OCI-LY3 (cell line): ENCODE data around the gene FGD2.

Experiments
- H2AFZ ChIP-seq: fragments of 200-600, 300-600 bp; shearing (Covaris generic); 2 replicates; pipeline ENCODE4 v1.6.0; 2014; ENCODE audit warnings: antibody characterized with exemption, low read depth, low read length
- H3K27ac ChIP-seq: fragments of 200-600, 300-600 bp; sonication (generic); 2 replicates; pipeline ENCODE4 v1.5.1; 2014; ENCODE audit warnings: mild to moderate bottlenecking, low read length, moderate library complexity, mixed read lengths
- H3K27me3 ChIP-seq: fragments of 200-600, 300-600 bp; sonication (generic); 2 replicates; pipeline ENCODE4 v1.6.1; 2014; ENCODE audit warnings: low read depth, low read length, mixed read lengths
- H3K36me3 ChIP-seq: fragments of 200-600, 300-600 bp; sonication (generic); replicated peaks from 2 replicates; pipeline ENCODE3; 2014; ENCODE audit warnings: low read depth, low read length, mixed read lengths
- H3K4me1 ChIP-seq: fragments of 300-600, 200-600 bp; sonication (generic); 2 replicates; pipeline ENCODE4 v1.6.1; 2014; ENCODE audit warnings: low read length, mixed read lengths
- H3K4me2 ChIP-seq: fragments of 200-600, 300-600 bp; sonication (generic); 2 replicates; pipeline ENCODE4 v1.6.1; 2014; ENCODE audit warnings: low read length, mixed read lengths
- H3K4me3 ChIP-seq: fragments of 300-600, 200-600 bp; sonication (generic); 2 replicates; pipeline ENCODE4 v1.5.1; 2014; ENCODE audit warnings: antibody characterized with exemption, mild to moderate bottlenecking, low read length, moderate library complexity
- H3K79me2 ChIP-seq: fragments of 300-600, 200-600 bp; shearing (Covaris generic); 2 replicates; pipeline ENCODE4 v1.6.1; 2014; ENCODE audit warnings: mild to moderate bottlenecking, low read length, mixed read lengths
- H3K9ac ChIP-seq: fragments of 300-600, 200-600 bp; shearing (Covaris generic); 2 replicates; pipeline ENCODE4 v1.6.0; 2014; ENCODE audit warnings: mild to moderate bottlenecking, low read length, moderate library complexity
- H3K9me3 ChIP-seq: fragments of 200-600, 300-600 bp; shearing (Covaris generic); 2 replicates; pipeline ENCODE4 v1.6.1; 2014; ENCODE audit warnings: low read length, mixed read lengths; ENCODE audit not compliant: insufficient read depth
- H4K20me1 ChIP-seq: fragments of 200-600, 300-600 bp; sonication (generic); 2 replicates; pipeline ENCODE4 v1.6.1; 2016; ENCODE audit warnings: low read length, mixed read lengths; ENCODE audit not compliant: insufficient read depth
- CTCF ChIP-seq: fragments of 200-600, 300-600 bp; sonication (generic); IDR thresholded peaks from 2 replicates; pipeline ENCODE4 v1.5.1; 2014; ENCODE audit warnings: antibody characterized with exemption, low read length, low read depth
- EZH2phosphoT487 ChIP-seq: fragments of 200-600 bp; shearing (Covaris generic); IDR thresholded peaks from 2 replicates; pipeline ENCODE4 v1.6.1; 2018; ENCODE audit warnings: antibody characterized with exemption, mixed run types, low read depth

FGD2 gene

GRCh38 chr6:37068356-37069270 is 63.2 kb downstream of the FGD2 start:
- no peak overlapping the region for H3K9ac ChIP-seq
- H3K4me2 ChIP-seq, result peak overlapping the region; percentile 1; the same call in 1 of the 2 replicates
- H3K27me3 ChIP-seq, result no peaks in the 10 kb centered on the region
- no peak overlapping the region for H3K27ac ChIP-seq
- H4K20me1 ChIP-seq, result no peaks in the 10 kb centered on the region
- H3K79me2 ChIP-seq, result no peaks in the 10 kb centered on the region
- no peaks in the 10 kb centered on the region for H3K36me3 ChIP-seq
- H3K9me3 ChIP-seq, result no peaks in the 10 kb centered on the region
- H3K4me3 ChIP-seq, result no peak overlapping the region
- H2AFZ ChIP-seq, result peak overlapping the region; percentile 3; the same call in 1 of the 2 replicates
- TF ChIP-seq EZH2phosphoT487 (no peak), CTCF (no peak)
- H3K4me1 ChIP-seq, result peaks cover 14% of the 10 kb centered on the region

GRCh38 chr6:37069639-37070038 is 64.2 kb downstream of the FGD2 start:
- Histone ChIP-seq H4K20me1 (no peaks in the 10 kb centered on the region), H3K4me2 (no peak overlapping the region), H2AFZ (no peak overlapping the region), H3K9ac (no peak overlapping the region), H3K27me3 (no peaks in the 10 kb centered on the region), H3K4me3 (no peak overlapping the region), H3K4me1 (peaks cover 14% of the 10 kb centered on the region), H3K36me3 (no peaks in the 10 kb centered on the region), H3K9me3 (no peaks in the 10 kb centered on the region), H3K27ac (no peak overlapping the region), H3K79me2 (no peaks in the 10 kb centered on the region)
- TF ChIP-seq EZH2phosphoT487, result no peak
- no peak for TF ChIP-seq CTCF

- TF ChIP-seq EZH2phosphoT487, result no peak
- TF ChIP-seq CTCF, result no peak
- Histone ChIP-seq H2AFZ (no peak overlapping the region), H3K36me3 (no peaks in the 10 kb centered on the region), H3K4me3 (no peak overlapping the region), H3K4me1 (peaks cover 14% of the 10 kb centered on the region), H3K79me2 (no peaks in the 10 kb centered on the region), H3K9ac (no peak overlapping the region), H3K9me3 (no peaks in the 10 kb centered on the region), H3K27ac (no peak overlapping the region), H3K27me3 (no peaks in the 10 kb centered on the region), H3K4me2 (no peak overlapping the region), H4K20me1 (no peaks in the 10 kb centered on the region)
These were observed 67.1 kb downstream of the FGD2 start for GRCh38 chr6:37072526-37072925.

- no peaks in the 10 kb centered on the region for H3K36me3 ChIP-seq
- H3K79me2 ChIP-seq, result no peaks in the 10 kb centered on the region
- no peak overlapping the region for H3K27ac ChIP-seq
- no peaks in the 10 kb centered on the region for H4K20me1 ChIP-seq
- no peaks in the 10 kb centered on the region for H3K27me3 ChIP-seq
- no peaks in the 10 kb centered on the region for H3K9me3 ChIP-seq
- H3K4me1 ChIP-seq, result peaks cover 5% of the 10 kb centered on the region; the same call in 1 of the 2 replicates
- H3K9ac ChIP-seq, result no peak overlapping the region
- no peak overlapping the region for H2AFZ ChIP-seq
- TF ChIP-seq CTCF (no peak), EZH2phosphoT487 (no peak)
- no peak overlapping the region for H3K4me3 ChIP-seq
- H3K4me2 ChIP-seq, result no peak overlapping the region
These were observed 68.8 kb downstream of the FGD2 start for GRCh38 chr6:37074053-37074827.
